Caco-2 (cell line): ENCODE data around the gene FAU. TPM values are rescaled to one million over a fixed set of nuclear protein-coding genes. Genes with fewer than 3 reads are reported as not detected.
A peak's percentile ranks its signal among the peaks of the same experiment; 100 is the strongest.

Experiments
- BruUV-seq: library from RNA; stranded (reverse); fragments of 400-500 nt; replicated peaks from 2 replicates; lab custom pipeline; 2021; lab: Mats Ljungman, UMichigan
- CTCF ChIA-PET: fragments of 300-600 bp; sonication (Branson Sonifier 250); formaldehyde crosslinking; loops from one replicate; lab custom pipeline; 2022; ENCODE audit warnings: antibody characterized with exemption; lab: Charles Lee
- POLR2A ChIA-PET: fragments of 300-600 bp; sonication (Branson Sonifier 250); formaldehyde crosslinking; loops from one replicate; lab custom pipeline; 2022; ENCODE audit warnings: antibody characterized with exemption; lab: Charles Lee
- DNase-seq, 2 experiments: peaks; one replicate each; pipeline versions ENCODE4 v3.0.0 to v3.0.0-alpha.2; 2020 to 2022
- H3K27me3 ChIP-seq: replicated peaks from 2 replicates; pipeline ENCODE4 v1.6.0; 2011; ENCODE audit warnings: low read length; ENCODE audit not compliant: control insufficient read depth, insufficient read depth
- H3K36me3 ChIP-seq: 2 replicates; pipeline ENCODE4 v1.5.1; 2011; ENCODE audit warnings: low read length; ENCODE audit not compliant: control insufficient read depth, insufficient read depth
- H3K4me1 ChIP-seq: fragments of 250-450 bp; sonication (Bioruptor Pico); 2 replicates; pipeline ENCODE4 v1.5.1; 2020; ENCODE audit warnings: mild to moderate bottlenecking
- H3K4me3 ChIP-seq: 2 replicates; pipeline ENCODE4 v1.5.1; 2011; ENCODE audit warnings: low read depth, mild to moderate bottlenecking, control low read depth, low read length
- H3K9me3 ChIP-seq: fragments of 250-450 bp; sonication (Bioruptor Pico); 2 replicates; pipeline ENCODE4 v1.5.1; 2020; ENCODE audit warnings: mild to moderate bottlenecking, moderate library complexity
- H3K27ac Mint-ChIP-seq: one replicate; pipeline ENCODE4 v1.8.0; 2022; ENCODE audit warnings: mixed read lengths; ENCODE audit not compliant: unreplicated experiment
- H3K27me3 Mint-ChIP-seq: one replicate; pipeline ENCODE4 v1.8.0; 2022; ENCODE audit warnings: mixed read lengths; ENCODE audit not compliant: insufficient read depth, unreplicated experiment
- H3K36me3 Mint-ChIP-seq: one replicate; pipeline ENCODE4 v1.8.0; 2022; ENCODE audit warnings: mild to moderate bottlenecking, mixed read lengths; ENCODE audit not compliant: insufficient read depth, unreplicated experiment
- H3K4me1 Mint-ChIP-seq: one replicate; pipeline ENCODE4 v1.8.0; 2022; ENCODE audit warnings: low read depth, mixed read lengths; ENCODE audit not compliant: unreplicated experiment
- H3K4me3 Mint-ChIP-seq: one replicate; pipeline ENCODE4 v1.8.0; 2022; ENCODE audit warnings: mild to moderate bottlenecking, moderate library complexity, mixed read lengths; ENCODE audit not compliant: unreplicated experiment
- H3K9me3 Mint-ChIP-seq: one replicate; pipeline ENCODE4 v1.8.0; 2022; ENCODE audit warnings: mixed read lengths; ENCODE audit not compliant: unreplicated experiment
- intact Hi-C: fragments of 100-400 bp; cut with micrococcal nuclease; formaldehyde crosslinking; loops from one replicate; pipeline ENCODE4 v1.10.0; 2022; ENCODE audit not compliant: unreplicated experiment
- total RNA-seq: library from RNA; stranded (reverse); gene quantifications from 2 replicates; pipeline ENCODE4 v1.2.3, GENCODE V29; 2022
- TF ChIP-seq, protein P1 (sequence below), 2 experiments: fragments of 200-600 bp in 1 of 2; IDR thresholded peaks; 1 replicate in 1 of 2; 2 replicates in 1 of 2; pipeline versions ENCODE4 v1.5.1 to v1.8.0; 2011 to 2022; ENCODE audit warnings: antibody characterized with exemption in 1 of 2, control low read depth in 1 of 2, inconsistent platforms in 1 of 2, low read depth in 1 of 2, low read length in 1 of 2, mild to moderate bottlenecking in 1 of 2, moderate library complexity in 1 of 2; ENCODE audit not compliant: insufficient read depth in 1 of 2, severe bottlenecking in 1 of 2, unreplicated experiment in 1 of 2

The FAU gene
- total RNA-seq, 1 experiment from 2014 or later = 918 TPM

DNA sequence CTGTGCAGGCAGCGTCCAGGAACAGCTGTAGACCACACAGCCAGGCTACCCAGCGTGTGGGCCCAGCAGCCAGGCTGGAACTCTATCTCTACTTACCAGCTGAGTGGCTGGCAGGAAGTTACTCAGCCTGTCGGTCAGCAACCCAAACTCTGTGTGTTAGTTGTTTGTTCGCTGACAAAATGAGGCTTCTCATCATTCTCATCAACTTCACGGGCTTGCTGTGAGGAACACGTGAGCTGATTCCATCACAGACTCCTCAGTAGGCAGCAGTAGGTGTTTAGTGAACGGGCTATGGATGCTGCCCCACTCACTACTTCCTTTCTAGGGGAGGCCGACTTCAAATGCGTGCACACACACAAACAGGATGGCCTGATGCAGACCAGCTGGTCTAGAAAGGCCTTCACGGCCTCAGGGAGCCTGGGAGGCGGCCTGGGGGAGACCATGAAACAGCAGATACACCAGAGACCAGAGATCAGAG, 47.3 kb upstream of the FAU start:
- no peak overlapping the region for H3K4me3 ChIP-seq
- Mint-ChIP-seq H3K4me1 (peaks cover 8% of the 10 kb centered on the region), H3K27me3 (no peaks in the 10 kb centered on the region), H3K9me3 (no peaks in the 10 kb centered on the region), H3K4me3 (no peak overlapping the region), H3K36me3 (peaks cover 10% of the 10 kb centered on the region), H3K27ac (peak overlapping the region; percentile 7)
- ChIA-PET POLR2A (no interaction called here), CTCF (interaction anchor here (0.7 kb wide), 1 partner anchor 8 kb away, joined by 5 read pairs; no protein-coding TSS in a partner anchor)
- intact Hi-C loops = no loop called here
- no peaks in the 10 kb centered on the region for H3K27me3 ChIP-seq
- TF ChIP-seq, protein P1, sequence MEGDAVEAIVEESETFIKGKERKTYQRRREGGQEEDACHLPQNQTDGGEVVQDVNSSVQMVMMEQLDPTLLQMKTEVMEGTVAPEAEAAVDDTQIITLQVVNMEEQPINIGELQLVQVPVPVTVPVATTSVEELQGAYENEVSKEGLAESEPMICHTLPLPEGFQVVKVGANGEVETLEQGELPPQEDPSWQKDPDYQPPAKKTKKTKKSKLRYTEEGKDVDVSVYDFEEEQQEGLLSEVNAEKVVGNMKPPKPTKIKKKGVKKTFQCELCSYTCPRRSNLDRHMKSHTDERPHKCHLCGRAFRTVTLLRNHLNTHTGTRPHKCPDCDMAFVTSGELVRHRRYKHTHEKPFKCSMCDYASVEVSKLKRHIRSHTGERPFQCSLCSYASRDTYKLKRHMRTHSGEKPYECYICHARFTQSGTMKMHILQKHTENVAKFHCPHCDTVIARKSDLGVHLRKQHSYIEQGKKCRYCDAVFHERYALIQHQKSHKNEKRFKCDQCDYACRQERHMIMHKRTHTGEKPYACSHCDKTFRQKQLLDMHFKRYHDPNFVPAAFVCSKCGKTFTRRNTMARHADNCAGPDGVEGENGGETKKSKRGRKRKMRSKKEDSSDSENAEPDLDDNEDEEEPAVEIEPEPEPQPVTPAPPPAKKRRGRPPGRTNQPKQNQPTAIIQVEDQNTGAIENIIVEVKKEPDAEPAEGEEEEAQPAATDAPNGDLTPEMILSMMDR (IDR thresholded peaks at IDR 0.05; ENCODE audit: insufficient read depth in 1 of 2, low read depth in 1 of 2, low read length in 1 of 2, severe bottlenecking in 1 of 2, unreplicated experiment in 1 of 2) = no peak
- H3K36me3 ChIP-seq = no peaks in the 10 kb centered on the region; the same call in 1 of the 2 replicates
- no TSS peak for BruUV-seq
- H3K4me1 ChIP-seq = no peaks in the 10 kb centered on the region
- H3K9me3 ChIP-seq = no peaks in the 10 kb centered on the region
- no peak for DNase-seq

DNA sequence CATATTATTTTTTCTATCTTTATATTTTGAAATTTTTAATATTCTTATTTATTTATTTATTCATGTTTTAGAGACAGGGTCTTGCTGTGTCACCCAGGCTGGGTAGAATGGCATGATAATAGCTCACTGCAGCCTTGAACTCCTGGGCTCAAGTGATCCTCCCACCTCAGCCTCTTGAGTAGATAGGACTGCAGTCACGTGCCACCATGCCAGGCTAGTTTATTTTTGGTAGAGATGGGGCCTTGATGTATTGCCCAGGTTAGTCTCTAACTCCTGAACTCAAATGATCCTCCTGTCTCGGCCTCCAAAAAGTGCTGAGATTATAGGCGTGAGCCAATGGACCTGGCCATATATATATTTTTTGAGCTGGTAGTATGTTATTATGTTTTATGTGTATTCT, 45.7 kb upstream of the FAU start:
- CTCF ChIA-PET = no interaction called here
- Histone ChIP-seq H3K27me3 (no peaks in the 10 kb centered on the region), H3K36me3 (no peaks in the 10 kb centered on the region), H3K4me1 (no peaks in the 10 kb centered on the region), H3K4me3 (no peak overlapping the region), H3K9me3 (no peaks in the 10 kb centered on the region)
- H3K27ac Mint-ChIP-seq = no peak overlapping the region
- intact Hi-C loops = no loop called here
- TF ChIP-seq, protein P1 (IDR thresholded peaks at IDR 0.05; ENCODE audit: insufficient read depth in 1 of 2, low read depth in 1 of 2, low read length in 1 of 2, severe bottlenecking in 1 of 2, unreplicated experiment in 1 of 2) = no peak
- POLR2A ChIA-PET = no interaction called here
- H3K36me3 Mint-ChIP-seq = peaks cover 10% of the 10 kb centered on the region
- BruUV-seq = no TSS peak
- no peak overlapping the region for H3K4me3 Mint-ChIP-seq
- no peaks in the 10 kb centered on the region for H3K9me3 Mint-ChIP-seq
- H3K4me1 Mint-ChIP-seq = peaks cover 8% of the 10 kb centered on the region
- no peak for DNase-seq
- H3K27me3 Mint-ChIP-seq = no peaks in the 10 kb centered on the region

DNA sequence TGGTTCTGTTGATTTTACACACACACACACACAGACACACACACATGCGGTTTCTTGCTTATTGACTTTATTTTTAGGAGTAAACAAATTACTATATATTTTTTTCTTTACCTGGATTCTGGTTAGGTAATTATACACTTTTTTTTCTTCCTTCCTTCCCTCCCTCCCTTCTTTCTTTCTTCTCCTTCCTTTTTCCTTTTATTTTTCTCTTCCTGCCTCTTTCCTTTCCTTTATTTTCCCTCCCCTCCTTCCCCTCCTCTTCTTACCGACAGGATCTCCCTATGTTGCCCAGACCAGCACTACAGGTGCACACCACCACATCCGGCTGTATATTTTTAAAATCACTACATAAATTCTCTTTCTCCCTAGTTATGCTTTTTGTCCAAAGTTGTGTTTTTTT, 45.0 kb upstream of the FAU start:
- no peak for DNase-seq
- H3K9me3 Mint-ChIP-seq = no peaks in the 10 kb centered on the region
- H3K4me1 Mint-ChIP-seq = peaks cover 8% of the 10 kb centered on the region
- BruUV-seq = no TSS peak
- H3K4me3 ChIP-seq = peak overlapping the region; percentile 30; the same call in 1 of the 2 replicates
- H3K27me3 Mint-ChIP-seq = no peaks in the 10 kb centered on the region
- CTCF ChIA-PET = no interaction called here
- no peaks in the 10 kb centered on the region for H3K36me3 ChIP-seq
- no peaks in the 10 kb centered on the region for H3K9me3 ChIP-seq
- TF ChIP-seq, protein P1 (IDR thresholded peaks at IDR 0.05; ENCODE audit: insufficient read depth in 1 of 2, low read depth in 1 of 2, low read length in 1 of 2, severe bottlenecking in 1 of 2, unreplicated experiment in 1 of 2) = no peak
- peak overlapping the region; percentile 79 for H3K27ac Mint-ChIP-seq
- H3K4me3 Mint-ChIP-seq = peak overlapping the region; percentile 68
- H3K27me3 ChIP-seq = no peaks in the 10 kb centered on the region
- H3K36me3 Mint-ChIP-seq = peaks cover 10% of the 10 kb centered on the region
- POLR2A ChIA-PET = no interaction called here
- intact Hi-C loops = no loop called here
- no peaks in the 10 kb centered on the region for H3K4me1 ChIP-seq
